ENCODE measurements around the gene ULK1.

ULK1 gene

DNA sequence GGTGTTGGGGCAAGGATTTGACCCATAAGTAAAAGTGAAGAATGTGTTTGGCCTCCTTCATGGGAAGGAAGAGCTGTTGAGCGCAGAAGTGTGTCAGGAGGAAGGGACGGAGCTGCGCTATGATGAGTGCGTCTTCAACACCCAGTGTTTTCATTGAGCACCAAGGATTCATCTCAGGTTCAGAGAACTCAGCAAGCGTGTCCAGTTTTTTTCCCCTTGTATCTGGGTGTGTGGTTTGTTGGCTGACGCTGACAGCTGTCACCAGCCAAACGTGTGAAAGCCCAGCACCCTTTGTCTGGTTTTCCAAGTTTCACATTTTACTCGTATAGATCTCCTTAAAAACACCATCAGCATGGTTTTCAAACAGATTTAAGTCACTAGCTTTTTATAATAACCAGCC lies 67.6 kb downstream of the ULK1 start:
- Mint-ChIP-seq H3K27ac (no peak overlapping the region), H3K4me1 (ENCODE audit: low read depth) (peaks cover 66% of the 10 kb centered on the region), H3K36me3 (no peaks in the 10 kb centered on the region), H3K4me3 (no peak overlapping the region), H3K27me3 (no peaks in the 10 kb centered on the region), H3K9me3 (ENCODE audit: low read depth) (no peaks in the 10 kb centered on the region)

DNA sequence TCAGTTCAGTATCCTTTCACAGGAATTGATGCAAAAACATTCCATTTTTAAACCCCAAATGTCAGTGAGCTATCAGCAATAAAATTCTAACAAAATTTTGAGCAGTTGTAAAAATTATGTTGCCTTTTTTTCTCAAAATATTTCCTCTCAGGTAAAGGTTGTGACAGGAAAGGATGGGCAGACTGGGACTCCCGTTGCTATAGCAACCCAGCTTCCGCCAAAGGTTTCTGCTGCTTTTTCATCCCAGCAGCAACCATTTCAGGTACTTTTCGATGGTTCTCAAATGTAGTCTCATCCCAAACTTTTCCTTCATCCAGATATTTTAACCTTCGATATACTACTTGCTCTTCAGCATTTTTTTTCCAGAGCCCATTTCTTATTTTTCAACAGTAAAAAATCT lies 69.0 kb downstream of the ULK1 start:
- Mint-ChIP-seq H3K4me1 (ENCODE audit: low read depth) (peaks cover 63% of the 10 kb centered on the region), H3K27ac (peak overlapping the region; percentile 76), H3K4me3 (no peak overlapping the region), H3K9me3 (ENCODE audit: low read depth) (no peaks in the 10 kb centered on the region), H3K27me3 (no peaks in the 10 kb centered on the region), H3K36me3 (peaks cover 5% of the 10 kb centered on the region)

- H3K27ac Mint-ChIP-seq: no peak overlapping the region
- peaks cover 61% of the 10 kb centered on the region for H3K4me1 Mint-ChIP-seq (ENCODE audit: low read depth)
- no peaks in the 10 kb centered on the region for H3K27me3 Mint-ChIP-seq
- H3K4me3 Mint-ChIP-seq: no peak overlapping the region
- peaks cover 6% of the 10 kb centered on the region for H3K36me3 Mint-ChIP-seq
- H3K9me3 Mint-ChIP-seq (ENCODE audit: low read depth): no peaks in the 10 kb centered on the region
These were observed 70.7 kb downstream of the ULK1 start for GRCh38 chr12:131965073-131965472.

- no peaks in the 10 kb centered on the region for H3K9me3 Mint-ChIP-seq (ENCODE audit: low read depth)
- no peaks in the 10 kb centered on the region for H3K27me3 Mint-ChIP-seq
- no peak overlapping the region for H3K4me3 Mint-ChIP-seq
- H3K27ac Mint-ChIP-seq: no peak overlapping the region
- peaks cover 6% of the 10 kb centered on the region for H3K36me3 Mint-ChIP-seq
- peaks cover 49% of the 10 kb centered on the region for H3K4me1 Mint-ChIP-seq (ENCODE audit: low read depth)
These were observed 76.8 kb downstream of the ULK1 start for GRCh38 chr12:131971226-131971625.

Measured in activated naive CD8-positive, alpha-beta T cell (primary cell).